HEK293 (cell line): ENCODE data around the gene MESD.

Experiments
- GFI1B ChIP-seq: fragments of 450-650 bp; formaldehyde crosslinking; IDR thresholded peaks from 2 replicates; pipeline ENCODE4 v1.5.1; 2016; ENCODE audit warnings: missing biosample characterization, missing genetic modification characterization
- KLF10 ChIP-seq: fragments of 450-650 bp; IDR thresholded peaks from 2 replicates; pipeline ENCODE4 v1.5.1; 2018; ENCODE audit warnings: missing biosample characterization, mild to moderate bottlenecking, missing genetic modification characterization
- ZNF311 ChIP-seq: fragments of 450-650 bp; formaldehyde crosslinking; IDR thresholded peaks from 2 replicates; pipeline ENCODE4 v1.5.1; 2017; ENCODE audit warnings: missing biosample characterization, missing genetic modification characterization, borderline replicate concordance
- ZNF350 ChIP-seq: fragments of 450-650 bp; formaldehyde crosslinking; IDR thresholded peaks from 2 replicates; pipeline ENCODE4 v1.5.0; 2017; ENCODE audit warnings: missing biosample characterization, mild to moderate bottlenecking, missing genetic modification characterization
- ZNF626 ChIP-seq: fragments of 450-650 bp; sonication (Bioruptor Pico); formaldehyde crosslinking; IDR thresholded peaks from 2 replicates; pipeline ENCODE4 v1.5.1; 2018; ENCODE audit warnings: missing biosample characterization, missing genetic modification characterization, inconsistent platforms
- ZNF777 ChIP-seq: fragments of 450-650 bp; formaldehyde crosslinking; IDR thresholded peaks from 2 replicates; pipeline ENCODE4 v1.5.1; 2017; ENCODE audit warnings: missing biosample characterization, missing genetic modification characterization, borderline replicate concordance

DNA sequence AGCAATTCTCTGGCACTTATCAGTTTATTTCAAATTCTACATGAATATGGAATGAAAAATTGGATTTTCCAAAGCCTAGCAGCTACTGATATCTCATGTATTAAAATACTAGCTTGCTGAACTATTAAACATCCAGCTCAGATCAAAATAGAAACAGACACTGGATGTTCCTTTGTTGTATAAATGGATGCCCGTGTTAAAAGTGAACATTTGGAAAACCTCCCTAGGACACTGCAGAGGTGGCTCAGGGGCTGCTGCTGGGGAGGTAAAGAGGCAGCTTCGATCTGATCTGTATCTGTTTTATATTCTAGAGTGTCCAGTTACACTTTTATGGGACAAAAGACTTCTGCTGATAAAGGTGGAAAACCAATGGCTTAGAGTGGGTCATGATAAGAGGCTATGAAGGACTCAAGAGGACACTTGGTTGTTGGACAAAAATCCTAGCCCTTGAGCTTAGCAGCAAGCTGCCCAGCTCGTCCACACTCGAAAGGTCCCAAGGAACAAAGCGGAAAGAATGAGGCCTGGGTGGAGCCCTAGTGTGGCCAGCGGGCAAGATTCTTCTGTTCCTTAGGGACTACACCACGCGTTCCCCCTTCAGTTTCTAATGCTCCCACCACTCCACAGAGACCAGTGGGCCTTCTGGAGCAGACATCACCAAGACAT is 9.9 kb downstream of the MESD start:
- TF ChIP-seq KLF10 (tag by site-specific recombination), result no peak
- TF ChIP-seq GFI1B (tag by site-specific recombination), result no peak
- TF ChIP-seq ZNF311 (tag by site-specific recombination), result no peak
- TF ChIP-seq ZNF350 (tag by site-specific recombination), result no peak
- TF ChIP-seq ZNF777 (tag by site-specific recombination), result no peak
- TF ChIP-seq ZNF626 (tag by site-specific recombination), result no peak
